ENCODE results near the gene SORCS2. TPM values are rescaled to one million over a fixed set of nuclear protein-coding genes. Genes with fewer than 3 reads are reported as not detected.

The SORCS2 gene
- total RNA-seq, 4 donors from 2014 or later, result 0.19 to 0.85 (median 0.66) TPM

- TF ChIP-seq CTCF (IDR thresholded peaks at IDR 0.05; ENCODE audit: low read depth), result no peak
Observed at GRCh38 chr4:7704091-7704490, 511.8 kb downstream of the SORCS2 start.

- no peak for TF ChIP-seq CTCF (IDR thresholded peaks at IDR 0.05; ENCODE audit: low read depth)
Observed at GRCh38 chr4:7704625-7705024, 512.3 kb downstream of the SORCS2 start.

GRCh38 chr4:7705062-7705461 is 512.7 kb downstream of the SORCS2 start:
- no peak for TF ChIP-seq CTCF (IDR thresholded peaks at IDR 0.05; ENCODE audit: low read depth)

GRCh38 chr4:7705593-7705992 is 513.3 kb downstream of the SORCS2 start:
- no peak for TF ChIP-seq CTCF (IDR thresholded peaks at IDR 0.05; ENCODE audit: low read depth)

GRCh38 chr4:7708238-7708637 is 515.9 kb downstream of the SORCS2 start:
- no peak for TF ChIP-seq CTCF (IDR thresholded peaks at IDR 0.05; ENCODE audit: low read depth)

GRCh38 chr4:7708981-7709380 is 516.6 kb downstream of the SORCS2 start:
- no peak for TF ChIP-seq CTCF (IDR thresholded peaks at IDR 0.05; ENCODE audit: low read depth)

GRCh38 chr4:7709431-7709830 is 517.1 kb downstream of the SORCS2 start:
- TF ChIP-seq CTCF (IDR thresholded peaks at IDR 0.05; ENCODE audit: low read depth), result no peak
